Fibroblast of gingiva (primary cell): ENCODE results near the gene PCGF2.
"Not testable (repeated sequence)": the region's sequence is repeated elsewhere in the genome, so short reads cannot be mapped to it uniquely, and the experiment has no call there.

Experiments used
- DNase-seq: peaks from one replicate; pipeline ENCODE4 v3.0.0-alpha.2; 2011; ENCODE audit warnings: low read depth

The PCGF2 gene

DNA sequence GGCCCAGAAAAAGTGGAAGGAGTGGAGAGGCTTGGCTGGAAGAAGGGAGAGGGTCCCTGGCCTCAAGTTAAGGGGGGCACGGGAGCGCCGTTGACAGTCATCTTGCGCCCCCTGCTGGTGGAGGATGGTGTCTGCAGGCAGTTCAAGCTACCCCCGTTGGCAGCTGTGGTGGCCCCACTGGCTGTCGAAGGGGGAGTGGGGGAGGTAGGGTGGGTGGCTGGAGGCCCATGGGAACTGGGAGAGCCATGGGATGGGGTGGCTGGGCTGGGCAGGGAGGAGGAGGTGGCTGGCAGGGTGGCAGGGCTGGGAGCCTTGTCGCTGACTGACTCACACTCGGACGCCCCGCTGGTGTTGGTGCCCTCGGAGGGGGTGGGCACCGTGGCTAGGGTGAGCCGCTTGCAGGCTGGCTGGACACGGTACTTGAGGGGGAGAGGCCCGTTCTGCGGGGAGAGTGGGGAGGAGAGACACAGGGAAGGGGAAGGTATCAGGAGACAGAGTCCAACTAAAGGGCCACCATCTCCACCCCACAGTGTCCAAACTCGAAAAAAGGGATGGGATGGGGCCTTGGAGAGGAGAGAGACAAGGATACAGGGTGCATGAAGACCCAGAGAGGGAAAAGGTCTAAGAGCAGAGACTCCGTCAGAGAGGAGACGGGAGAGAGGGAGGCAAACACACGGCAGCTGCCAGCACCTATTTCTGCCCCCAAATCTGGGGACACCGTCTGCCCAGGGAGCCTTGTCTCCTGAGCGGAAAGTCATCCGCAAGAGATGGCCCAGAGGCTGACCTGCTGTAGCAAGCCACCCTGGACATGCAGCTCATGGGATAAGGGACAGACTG is 12.8 kb downstream of the PCGF2 start:
- DNase-seq: no peak

DNA sequence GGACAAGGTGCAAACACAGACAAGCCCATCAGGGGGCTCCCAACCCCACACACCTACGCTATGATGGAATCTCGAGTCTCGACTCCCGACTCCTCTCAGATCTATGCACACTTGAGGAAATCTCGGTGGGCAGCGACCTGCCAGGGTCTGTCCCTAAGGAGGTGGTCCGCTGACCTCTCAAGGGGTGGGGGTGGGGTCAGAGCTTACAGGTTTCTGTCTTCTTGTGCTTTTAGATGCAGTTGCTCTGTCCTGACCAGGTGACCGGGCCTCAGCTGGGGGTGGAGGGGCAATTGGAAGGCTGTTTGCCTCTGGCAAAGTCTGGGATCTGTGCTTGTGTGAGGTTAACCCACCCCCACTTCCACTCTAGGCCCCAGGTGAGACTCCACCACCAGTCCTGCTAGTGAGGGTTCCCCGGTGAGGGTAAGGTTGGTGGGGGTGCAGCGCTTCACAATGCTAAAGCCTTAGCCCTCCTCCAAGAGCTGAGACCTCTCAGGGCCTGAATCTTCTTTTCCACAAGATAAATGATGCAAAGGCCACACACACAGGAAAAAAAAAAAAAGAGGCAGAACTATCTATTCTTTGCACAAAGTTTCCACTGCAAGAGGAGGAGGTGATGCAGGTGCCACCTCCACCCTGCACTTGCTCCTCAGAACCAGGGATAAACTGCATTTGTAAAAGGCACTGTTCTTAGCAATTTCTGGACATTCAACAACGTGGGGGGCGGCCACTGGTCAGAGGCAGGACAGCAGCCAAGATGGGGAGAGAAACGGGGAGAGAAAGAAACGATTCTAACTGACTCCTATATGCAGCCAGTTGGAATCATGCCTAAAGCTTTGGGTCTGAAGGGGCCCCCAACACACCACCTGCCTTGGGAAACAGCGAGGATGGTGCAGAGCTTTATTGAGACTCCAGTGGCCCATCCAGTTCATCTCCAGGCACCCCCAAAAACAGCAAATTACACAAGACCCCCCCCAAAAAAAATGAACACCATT is 13.9 kb downstream of the PCGF2 start:
- DNase-seq: no peak

DNA sequence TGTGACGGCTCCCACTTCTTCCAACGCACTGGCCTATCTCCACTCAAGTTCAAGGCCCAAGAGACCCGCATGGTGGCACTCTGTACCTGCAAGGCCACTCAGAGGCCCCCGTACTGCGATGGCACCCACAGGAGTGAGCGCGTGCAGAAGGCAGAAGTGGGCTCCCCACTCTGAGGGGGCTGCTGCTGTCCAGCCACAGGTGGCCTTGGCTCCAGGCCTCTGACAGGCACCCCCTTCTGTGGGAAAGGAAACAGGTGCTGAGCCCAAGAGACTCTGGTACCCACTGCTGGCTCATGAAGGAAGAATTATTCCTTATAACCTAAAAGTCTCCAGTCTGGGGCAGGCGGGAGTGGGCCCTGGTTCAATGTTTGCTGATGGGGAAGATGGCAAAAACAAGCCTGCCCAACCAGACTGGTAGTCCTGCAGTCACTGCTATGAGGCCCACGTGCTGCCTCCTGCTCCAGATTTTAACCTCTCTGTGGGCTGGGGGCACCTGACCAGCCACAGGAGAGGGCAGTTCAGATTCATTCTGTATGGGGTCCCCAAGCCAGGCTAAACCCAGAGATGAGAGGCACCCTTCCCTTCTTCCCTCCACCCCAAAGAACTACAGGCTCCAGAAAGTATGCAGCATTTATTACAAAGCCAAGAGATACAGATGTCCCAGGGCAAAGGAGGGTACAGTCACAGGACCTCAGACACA is 14.7 kb downstream of the PCGF2 start:
- no peak for DNase-seq

DNA sequence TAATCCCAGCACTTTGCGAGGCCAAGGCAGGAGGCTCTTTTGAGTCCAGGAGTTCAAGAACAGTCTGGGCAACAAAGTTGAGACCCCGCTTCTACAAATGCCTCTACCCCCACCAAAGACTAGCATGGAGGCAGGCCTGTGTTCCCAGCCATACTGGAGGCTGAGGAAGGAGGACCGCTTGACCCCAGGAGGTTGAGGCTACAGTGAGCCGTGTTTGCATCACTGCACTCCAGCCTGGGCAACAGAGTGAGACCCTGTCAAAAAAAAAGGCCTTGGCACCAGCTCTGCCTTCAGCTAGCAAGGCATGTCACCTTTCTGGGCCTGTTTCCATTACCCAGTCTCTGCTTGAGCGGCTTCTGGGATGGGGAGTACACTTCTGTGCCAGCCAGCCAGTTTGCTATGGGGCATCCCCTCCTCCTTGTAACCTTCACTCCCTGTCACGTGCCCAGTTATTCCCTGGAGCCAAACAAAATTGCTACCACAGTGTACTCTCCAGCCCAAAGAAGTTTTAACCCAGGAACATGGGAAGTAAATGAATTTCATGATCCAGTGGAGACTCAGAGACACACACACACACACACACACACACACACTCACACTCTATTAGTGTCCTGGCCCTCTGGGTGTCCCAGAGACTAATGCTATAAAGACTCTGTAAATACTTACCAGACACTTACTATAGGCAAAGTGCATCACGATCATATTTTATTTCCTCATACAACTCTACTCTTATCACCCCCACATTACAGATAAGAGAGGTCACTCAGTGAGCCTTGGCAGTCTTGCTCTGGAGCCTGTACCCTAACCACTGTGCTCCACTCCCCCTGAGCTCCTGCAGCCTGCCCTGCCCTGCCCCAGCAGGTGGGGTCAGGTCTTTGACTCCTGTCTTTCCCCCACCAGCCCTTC is 15.5 kb downstream of the PCGF2 start:
- peak; percentile 39 for DNase-seq

DNA sequence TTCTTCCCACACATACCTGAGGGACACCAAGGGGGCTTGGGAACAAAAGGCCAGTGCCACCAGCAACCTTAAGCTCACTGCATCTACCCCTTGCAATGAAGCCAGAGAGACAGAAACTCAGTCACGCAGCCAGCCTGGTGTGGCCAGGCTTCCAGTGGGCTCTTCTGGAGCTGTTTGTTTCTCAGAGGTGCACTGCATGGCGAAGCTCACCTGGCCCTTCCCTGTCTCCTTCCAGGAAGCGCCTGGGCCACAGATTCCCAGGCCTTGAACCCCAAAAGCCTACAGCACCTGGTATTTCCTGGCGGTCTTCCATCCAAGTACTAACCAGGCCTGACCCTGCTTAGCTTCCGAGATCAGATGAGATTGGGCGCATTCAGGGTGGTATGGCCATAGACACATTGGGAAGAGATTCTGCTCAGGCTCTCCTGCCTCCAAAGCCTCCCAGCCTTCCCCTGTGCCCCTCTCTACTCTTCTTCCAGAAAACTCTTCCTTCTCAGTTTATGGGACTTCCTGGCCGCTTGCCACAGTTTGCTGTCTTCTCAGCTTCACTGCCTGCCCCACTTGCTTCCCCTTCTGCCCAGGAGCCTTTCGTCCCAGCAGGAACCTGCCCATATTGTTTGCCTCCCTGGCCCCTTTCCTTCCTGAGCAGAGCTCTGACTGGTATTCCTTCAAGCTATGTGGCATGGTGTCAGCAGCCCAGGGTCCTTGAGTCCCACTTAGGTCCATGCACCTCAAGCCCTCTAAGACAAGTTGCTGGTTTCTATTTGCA is 16.4 kb downstream of the PCGF2 start:
- no peak for DNase-seq

DNA sequence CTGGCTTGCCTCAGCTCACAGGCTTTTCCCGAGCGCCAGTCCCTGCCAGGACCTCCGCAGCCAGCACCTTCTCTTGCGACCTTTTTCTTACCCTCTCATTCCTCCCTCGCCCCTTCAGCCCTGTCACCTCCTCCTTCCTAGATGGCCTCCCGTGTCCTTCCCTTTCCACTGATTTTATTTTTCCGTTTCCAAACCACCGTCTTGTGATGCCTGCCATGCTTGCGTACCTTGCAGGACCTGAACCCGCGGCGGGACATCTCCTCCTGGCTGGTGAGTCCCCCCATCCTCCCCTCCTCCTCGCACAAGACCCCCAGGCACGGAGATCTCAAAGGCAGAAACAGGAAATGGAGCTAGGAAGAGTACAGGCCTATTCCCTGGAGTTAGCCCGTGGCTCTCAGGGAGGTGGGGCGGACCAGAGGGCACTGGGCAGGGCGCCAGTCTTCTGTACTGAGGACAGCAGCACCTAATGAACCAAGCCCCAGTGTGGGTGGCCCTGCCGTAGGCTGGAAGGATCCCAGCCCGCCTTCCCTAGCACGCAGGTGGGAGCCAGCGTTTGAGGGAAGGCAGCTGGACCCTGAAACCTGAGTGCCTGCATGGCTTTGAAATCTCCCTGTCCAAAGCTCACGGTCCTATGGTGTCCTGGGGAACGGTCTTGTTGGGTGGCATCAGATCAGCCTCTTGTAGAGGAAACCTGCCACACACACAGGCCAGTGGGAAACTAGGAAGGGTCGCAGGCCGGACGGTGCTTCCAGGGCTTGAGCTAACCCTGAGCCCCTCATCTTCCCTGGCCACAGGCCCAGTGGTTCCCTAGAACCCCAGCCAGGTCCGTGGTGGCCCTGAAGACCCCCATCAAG is 17.4 kb downstream of the PCGF2 start:
- DNase-seq: peak; percentile 67

DNA sequence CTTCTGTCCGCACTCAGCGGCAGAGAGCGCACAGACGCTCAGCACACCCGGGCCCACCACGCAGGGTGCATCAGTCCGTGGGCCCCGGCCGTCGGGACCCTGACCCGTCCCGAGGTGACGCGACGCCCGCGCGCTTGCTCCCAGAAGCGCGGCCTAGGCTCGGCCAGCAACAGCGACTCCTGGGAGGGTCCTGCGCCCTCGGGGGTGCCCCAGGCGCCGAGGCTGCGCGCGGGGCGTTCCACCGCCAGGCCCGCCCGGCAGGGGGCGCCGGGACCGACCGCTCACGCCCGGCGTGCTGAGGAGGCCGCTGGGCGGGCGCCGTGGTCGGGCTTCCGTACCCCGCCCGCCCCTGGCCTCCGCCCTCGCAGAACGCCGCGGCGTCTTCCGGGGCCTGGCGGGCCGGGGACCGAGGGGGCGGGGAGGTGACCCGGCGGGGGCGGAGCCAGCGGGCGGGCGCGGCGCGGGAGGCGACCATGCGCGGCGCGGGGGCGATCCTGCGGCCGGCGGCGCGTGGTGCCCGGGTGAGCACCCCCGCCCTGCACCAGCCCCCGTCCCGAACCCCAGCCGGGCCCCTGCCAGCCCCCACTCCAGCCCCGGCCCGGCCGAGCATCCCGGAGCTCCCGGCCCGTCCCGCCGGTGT is 18.1 kb downstream of the PCGF2 start, which contains the start of gene CISD3:
CISD3 (plus strand) TSS at position 456 of the 640 bp plus-strand sequence; CDS start at position 474, 18 bp downstream.
- peak; percentile 86 for DNase-seq

DNA sequence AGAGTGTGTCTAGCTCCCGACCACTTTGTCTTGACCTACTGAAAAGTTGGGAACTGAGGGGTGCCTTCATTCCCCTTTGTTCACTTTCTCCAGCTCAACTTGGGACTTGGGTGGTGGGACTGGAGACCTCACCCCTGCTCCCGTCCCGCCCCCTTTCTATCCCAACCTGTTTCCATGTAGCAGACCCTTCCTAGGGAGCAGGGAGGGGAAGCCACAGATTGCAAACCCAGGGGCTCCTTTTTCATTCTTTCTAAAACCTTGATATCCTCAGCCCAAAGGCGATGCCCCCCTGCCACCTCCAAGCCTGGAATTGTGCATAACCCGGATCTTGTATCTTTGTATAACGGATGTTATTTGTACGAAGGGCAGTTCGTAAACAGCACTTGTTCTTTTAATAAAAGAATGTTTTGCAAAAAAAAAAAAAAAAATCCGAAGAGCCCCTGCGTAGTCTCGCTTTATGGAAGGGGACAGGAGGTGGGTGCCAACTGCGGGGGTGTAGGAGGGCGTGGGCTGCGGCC is 18.7 kb downstream of the PCGF2 start:
- no peak for DNase-seq

DNA sequence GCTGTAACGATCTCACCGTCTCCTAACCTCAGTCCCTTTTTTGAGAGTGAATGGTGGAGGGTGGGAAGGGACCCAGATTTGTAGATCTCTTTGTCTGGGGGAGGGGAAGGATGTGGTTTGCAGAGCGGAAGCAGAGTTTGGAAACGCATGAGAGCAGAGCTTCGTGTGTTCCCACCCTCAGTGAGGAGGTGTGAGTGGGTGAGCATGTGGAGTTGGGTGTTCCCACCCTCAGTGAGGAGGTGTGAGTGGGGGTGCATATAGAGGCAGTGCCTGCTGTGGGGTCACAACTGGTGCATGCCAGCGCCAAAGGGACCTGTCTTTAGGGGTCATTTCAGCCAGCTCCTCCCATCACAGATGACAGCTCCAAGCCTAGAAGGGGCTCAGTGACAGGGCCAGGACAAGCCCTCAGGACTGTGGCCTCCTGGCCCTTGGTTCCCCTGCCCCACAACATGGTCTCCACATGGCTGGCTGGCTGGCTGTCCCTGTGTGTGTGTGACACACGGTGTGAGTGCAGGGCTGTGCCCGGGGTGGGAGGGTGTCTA is 19.8 kb downstream of the PCGF2 start:
- no peak for DNase-seq

DNA sequence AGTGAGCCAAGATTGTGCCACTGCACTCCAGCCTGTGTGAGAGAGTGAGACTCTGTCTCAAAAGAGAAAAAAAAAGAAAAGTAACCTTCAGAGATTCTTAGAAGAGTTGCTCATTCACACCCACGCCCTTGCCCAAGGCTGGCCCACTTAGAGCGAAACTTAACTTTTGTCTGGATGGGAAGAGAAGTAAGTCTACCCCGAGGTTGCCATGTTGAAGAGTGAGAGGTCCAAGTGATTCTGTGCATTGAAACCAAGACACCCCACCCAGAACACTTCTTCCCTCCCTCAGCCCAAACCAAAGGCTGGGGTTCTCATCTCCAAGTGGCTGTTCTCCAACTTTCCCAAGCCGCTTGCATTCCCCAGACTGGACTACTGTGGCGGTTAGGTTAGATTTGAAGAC is 20.4 kb downstream of the PCGF2 start:
- DNase-seq: no peak

DNA sequence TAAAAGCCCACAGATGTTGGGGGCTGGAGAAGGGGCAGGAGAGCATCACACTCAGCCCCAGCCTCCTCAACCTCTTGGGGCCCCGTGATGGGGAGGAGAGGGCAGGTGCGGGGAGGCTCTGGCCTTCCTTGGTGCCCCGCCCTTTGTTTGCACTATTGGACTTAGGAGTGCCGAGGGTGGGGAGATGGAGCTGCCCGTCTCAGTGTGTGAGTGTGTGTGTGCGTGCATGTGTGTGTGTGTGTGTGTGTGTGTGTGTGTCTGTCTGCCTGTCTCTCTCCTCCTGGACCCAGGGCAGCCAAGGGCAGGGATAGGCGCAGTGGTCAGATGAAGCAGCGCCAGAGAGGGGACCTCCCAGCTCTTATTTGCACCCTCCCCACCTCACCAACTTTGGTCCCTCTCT is 22.0 kb downstream of the PCGF2 start:
- not testable (repeated sequence) for DNase-seq

DNA sequence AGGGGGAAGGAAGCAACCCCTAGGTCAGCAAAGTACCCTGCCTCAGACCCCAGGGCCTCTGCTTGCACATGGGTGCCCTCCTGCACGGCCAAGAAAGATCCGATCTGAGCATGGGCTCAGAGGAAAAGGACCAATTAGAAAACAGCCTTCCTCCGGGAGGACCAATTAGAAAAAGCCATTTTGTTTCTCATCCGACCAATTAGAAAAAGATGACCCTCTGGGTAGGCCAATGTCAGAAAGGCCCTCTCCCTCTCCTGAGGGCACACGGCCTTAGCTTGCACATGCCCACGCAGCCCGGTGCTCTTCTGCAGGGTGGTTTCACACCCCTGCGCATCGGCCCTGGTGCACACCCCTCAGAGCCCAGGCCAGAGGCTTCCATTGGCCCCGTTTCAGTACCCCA is 23.1 kb downstream of the PCGF2 start:
- no peak for DNase-seq

DNA sequence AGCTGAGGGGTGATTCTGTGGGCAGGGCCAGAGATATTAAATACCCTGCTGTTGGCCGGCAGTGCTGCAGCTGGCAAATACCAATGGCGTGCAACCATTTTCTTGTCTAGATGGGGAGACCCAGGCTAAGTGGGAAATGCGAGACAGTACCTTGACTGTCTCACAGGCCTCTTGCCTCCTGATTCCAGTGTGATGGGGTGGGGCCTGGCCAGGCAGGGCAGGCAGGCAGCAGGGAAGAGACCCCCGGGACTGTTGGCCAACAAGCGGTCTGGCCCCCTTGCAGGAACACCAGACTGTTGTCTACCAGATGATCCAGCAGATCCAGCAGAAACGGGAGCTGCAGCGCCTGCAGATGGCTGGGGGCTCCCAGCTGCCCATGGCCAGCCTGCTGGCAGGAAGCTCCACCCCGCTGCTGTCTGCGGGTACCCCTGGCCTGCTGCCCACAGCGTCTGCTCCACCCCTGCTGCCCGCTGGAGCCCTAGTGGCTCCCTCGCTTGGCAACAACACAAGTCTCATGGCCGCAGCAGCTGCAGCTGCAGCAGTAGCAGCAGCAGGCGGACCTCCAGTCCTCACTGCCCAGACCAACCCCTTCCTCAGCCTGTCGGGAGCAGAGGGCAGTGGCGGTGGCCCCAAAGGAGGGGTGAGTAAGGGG is 23.7 kb downstream of the PCGF2 start:
- peak; percentile 52 for DNase-seq

DNA sequence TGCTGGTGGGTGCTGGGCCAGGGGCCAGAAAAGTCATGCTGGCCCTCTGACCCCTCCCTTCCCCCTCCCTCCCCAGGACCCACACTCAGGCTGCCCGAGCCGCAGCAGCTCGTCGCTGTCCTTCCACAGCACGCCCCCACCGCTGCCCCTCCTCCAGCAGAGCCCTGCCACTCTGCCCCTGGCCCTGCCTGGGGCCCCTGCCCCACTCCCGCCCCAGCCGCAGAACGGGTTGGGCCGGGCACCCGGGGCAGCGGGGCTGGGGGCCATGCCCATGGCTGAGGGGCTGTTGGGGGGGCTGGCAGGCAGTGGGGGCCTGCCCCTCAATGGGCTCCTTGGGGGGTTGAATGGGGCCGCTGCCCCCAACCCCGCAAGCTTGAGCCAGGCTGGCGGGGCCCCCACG is 26.3 kb downstream of the PCGF2 start:
- DNase-seq: no peak

DNA sequence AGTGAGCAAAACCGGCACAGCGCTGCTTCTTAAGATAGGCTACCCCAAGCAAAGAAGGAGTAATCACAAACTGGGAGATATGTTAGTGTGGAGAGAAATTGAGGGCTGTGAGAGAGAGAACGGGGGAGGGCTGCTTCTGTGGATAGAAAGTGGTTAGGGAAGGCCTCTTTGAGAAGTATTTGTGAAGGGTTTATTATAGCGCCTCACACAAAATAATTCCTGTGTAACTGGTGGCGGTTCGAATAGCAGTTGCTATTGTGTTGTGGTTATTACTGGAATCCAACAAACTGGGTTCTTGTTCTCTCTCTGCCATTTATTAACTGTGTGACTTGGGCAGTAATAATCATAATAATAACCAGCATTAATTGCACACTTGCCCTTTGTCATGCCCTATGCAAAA is 27.2 kb downstream of the PCGF2 start:
- no peak for DNase-seq

DNA sequence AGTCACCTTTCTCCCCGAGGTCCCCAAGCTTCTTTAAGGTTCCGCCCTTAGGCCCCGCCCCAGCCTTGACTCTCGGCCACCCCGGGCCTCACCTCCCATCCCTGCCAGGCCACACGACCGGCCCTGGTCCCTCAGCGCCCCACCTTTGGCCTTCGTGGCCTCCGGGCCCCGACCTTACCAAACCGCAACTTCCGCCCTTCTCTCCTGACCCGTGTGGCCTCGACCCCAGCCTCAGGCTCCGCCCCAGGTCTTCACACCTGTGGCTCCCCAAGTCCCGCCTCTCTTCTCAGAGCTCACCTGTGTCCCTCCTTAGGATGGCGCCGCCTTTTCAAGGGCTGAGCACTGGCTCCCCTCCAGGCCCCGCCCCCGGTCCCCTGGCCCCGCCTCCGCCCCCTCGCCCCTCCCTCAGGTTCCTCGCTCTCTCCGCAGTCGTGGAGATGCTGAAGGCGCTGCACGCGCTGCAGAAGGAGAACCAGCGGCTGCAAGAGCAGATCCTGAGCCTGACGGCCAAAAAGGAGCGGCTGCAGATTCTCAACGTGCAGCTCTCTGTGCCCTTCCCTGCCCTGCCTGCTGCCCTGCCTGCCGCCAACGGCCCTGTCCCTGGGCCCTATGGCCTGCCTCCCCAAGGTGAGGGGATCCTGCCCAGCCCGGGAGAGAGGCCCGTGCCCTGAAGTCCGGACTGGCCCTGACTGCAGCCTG is 28.0 kb downstream of the PCGF2 start:
- no peak for DNase-seq

DNA sequence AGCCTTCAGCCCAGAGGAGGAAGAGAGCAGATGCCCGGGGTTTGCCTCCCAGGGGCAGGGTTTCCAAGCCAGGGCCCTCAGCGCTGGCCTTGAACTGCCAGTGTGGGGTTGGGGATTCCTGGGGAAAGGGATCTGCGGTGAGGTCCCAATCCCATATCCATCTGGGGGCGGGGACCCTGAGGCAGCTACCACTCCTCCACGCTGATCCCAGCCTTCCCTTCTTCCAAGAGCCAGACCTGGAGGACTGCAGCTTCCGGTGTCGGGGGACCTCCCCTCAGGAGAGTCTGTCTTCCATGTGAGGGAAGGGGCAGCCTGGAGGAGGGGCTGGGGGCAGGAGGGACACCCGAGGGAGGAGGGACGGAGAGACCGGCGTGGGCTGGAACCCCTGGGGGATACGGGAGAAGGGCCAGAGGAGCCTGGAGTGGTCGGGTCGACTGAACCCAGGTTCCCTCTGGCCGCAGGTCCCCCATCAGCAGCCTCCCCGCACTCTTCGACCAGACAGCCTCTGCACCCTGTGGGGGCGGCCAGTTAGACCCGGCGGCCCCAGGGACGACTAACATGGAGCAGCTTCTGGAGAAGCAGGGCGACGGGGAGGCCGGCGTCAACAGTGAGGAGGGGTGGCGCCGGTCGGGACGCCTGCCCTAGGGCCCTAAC is 28.7 kb downstream of the PCGF2 start:
- DNase-seq: no peak
